Stimulated activated CD4-positive, alpha-beta T cell treated with anti-CD3 and anti-CD28 coated beads, Interleukin-4, amount 100 ng/mL, for 1 hour (primary cell): ENCODE data around the gene INPPL1.
"Not testable (repeated sequence)": the region's sequence is repeated elsewhere in the genome, so short reads cannot be mapped to it uniquely, and the experiment has no call there.

Experiments
- DNase-seq: peaks from one replicate; pipeline ENCODE4 v3.0.0-alpha.2; 2020

Gene INPPL1

DNA sequence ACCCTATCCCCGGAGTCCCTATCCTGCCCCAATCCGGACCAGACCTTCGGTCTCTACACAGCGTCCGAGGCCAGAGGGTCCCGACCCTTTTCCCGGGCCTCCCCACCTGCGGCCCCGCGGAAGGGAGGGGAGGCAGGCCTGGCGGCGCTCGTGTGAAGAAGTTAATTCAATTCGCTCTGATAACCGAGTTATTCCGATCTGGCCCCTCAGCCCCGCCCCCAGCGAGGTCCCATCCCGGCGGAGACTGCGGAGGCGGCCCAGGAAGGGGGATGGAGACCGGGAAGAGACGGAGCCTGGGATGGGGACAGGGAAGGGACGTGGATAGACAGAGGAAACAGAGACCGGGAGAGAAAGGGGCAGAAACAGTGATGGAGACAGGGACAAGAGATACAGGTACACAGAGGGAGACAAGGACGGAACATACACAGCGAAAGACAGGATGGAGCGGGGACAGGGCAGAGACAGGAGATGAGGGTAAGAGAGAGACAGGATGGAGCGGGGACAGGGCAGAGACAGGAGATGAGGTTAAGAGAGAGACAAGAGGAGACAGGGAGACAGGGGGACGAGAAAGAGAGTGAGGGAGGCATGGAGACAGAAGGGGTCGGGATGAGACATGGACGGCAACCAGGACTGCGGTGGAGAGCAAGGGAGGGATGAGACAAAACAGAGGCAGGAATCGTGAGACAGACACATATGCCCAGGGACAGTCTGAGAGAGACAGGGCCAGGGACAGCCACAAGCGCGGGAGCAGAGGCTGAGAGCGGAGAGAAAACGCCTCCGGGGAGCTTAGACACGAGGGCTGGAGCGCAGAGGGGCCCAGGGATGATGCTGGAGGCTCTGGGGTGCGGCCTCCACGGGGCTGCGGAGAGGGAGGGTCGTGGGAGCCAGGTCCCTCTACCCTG, 20.0 kb downstream of the INPPL1 start:
- DNase-seq = no peak

- no peak for DNase-seq
Measured at GRCh38 chr11:72245263-72245816, 20.8 kb downstream of the INPPL1 start.

- no peak for DNase-seq
Measured at GRCh38 chr11:72247584-72247983, 23.0 kb downstream of the INPPL1 start.

DNA sequence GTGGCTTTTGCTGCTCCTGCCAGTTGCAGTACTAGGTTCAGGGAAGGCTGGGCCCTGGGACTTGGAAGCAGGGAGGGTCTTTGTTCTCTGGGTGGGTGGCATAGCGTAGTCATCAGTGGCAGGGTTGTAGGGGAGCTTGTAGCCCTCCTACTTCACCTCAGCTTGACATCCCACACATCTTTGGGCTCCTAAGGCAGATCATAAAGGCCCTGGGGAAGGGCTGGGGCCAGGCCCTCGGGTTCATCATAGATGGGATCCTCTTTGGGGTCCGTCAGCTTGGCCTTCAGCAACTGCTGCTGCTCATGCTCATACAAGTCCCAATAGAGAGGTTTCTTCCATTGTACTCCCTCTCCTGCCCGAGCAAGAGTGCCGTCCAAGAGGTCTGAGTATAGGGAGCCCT, 25.4 kb downstream of the INPPL1 start:
- DNase-seq = no peak

DNA sequence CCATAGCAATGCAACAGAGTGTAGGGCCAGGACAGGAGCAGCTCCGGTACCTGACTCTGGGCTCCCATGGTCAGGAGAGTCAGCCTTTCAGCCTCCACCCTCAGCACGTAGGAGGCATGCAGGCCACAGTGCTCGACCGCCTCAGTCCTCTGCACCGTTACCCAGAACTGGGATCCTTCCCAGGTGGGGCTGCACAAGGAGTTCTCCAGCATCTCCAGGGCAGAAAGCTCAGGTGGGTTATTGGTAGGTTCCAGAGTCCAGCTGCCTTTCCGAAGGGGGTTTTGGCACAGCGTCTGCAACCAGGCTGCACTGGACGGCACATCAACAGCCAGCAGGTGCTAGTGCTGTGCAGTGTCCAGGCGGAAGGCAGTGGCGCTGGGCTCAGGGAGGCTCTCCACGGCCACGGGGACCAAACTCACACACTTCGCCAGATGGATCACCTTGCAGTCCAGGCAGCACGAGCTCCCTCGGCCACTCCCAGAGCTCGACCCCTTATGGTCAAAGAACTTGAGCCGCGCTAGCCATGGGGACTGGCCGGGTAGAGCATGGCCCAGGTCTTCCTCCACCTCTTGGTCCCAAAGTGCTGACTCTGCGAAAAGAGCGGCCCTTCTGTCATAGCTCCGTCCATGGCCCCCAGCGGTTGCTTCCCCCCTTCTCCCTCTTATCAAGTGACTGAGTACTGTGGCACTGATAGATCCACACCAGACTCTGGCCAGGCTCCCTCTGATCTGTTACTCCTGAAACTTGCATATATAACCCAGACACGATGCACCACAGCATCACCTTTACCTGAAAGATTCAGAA, 26.3 kb downstream of the INPPL1 start:
- DNase-seq = no peak

GRCh38 chr11:72251614-72252013, 27.0 kb downstream of the INPPL1 start:
- DNase-seq = no peak

- DNase-seq = no peak
Measured at GRCh38 chr11:72253392-72253791, 28.8 kb downstream of the INPPL1 start.

DNA sequence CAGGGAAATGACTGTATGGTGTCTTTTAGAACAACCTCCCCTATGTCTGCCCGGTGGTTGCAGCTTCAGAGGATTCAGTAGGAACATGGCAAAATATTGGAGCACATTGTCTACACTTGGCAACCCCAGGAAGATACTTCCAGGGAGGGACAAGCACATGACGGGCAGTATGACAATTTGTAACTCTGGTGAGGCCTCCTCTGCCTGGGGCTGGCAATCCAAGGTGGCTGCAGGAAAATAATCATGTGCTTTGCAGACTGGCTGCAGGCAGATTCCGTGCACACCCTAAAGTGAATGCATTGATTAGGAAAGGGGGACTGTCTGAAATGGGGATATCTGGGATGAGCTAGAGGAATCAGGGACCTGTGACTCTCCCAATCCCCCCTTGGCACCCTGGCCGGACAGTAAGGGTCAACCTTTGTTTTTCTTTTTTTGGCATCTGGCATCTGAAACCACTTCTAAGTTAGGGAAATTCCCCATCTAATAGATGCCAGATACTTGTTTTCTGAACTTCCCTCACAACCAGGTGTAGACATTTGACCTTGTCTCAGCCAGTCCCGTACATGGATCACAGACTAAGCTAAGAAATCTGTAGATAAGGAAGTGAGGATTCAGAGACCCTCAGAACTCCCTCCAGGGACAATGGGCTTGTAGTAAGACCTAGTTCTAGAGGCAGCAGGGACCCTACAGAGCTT, 29.9 kb downstream of the INPPL1 start:
- DNase-seq = no peak

DNA sequence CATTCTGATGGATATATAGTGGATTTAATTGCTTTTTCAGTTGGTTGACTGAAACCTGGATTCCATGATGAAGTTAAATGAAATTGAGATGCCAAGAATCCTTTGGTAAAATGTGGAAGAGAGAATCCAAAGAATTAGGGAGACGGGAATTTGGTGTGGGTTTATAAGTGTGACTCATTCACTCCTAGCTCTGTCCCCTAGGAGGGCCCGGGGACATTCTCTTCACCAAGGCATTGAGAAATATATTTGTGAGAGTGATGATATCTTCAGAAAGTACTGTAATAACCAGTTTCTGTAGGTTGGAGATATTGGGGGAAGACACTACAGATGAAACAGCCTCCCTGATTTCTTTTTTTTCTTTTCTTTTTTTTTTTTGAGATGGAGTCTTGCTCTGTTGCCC, 33.0 kb downstream of the INPPL1 start:
- DNase-seq = no peak

GRCh38 chr11:72259490-72259889, 34.9 kb downstream of the INPPL1 start:
- DNase-seq = no peak

GRCh38 chr11:72260574-72260973, 36.0 kb downstream of the INPPL1 start:
- DNase-seq = no peak

DNA sequence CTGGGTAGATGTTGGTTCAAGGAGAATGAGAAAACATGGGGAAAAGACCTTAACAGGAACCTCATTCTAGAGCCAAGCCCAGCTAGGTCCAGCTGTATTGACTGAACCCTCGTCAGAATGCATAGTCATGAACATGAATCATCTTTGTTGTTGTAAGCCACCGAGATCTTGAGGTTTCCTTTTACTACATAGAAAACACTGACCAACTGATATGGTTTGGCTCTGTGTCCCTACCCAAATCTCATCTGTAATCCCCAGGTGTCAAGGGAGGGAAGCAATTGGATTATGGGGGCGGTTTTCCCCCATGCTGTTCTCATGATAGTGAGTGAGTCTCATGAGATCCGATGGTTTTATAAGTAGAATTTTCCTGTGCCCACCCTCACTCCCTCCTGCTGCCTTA, 38.8 kb downstream of the INPPL1 start:
- DNase-seq = no peak

DNA sequence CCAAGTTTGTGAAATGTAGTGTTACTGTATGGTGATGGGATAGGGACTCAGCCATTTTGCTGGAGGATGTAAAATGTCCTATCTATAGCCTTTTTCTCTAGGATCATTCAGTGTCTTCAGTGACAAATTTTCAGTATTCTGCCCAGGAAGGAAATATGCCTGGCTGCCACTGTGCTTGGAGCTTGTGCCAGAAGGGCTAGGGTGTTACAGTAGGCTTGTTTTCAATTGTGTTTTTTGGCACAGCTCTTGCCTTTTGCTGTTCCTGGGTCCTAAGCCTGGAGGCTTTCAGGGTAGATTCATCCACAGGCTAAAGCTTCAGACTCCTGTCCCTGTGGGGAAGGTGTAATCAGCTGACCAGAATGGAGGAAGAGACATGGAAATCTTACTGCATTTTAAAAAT, 41.4 kb downstream of the INPPL1 start:
- no peak for DNase-seq

GRCh38 chr11:72266960-72267359, 42.4 kb downstream of the INPPL1 start:
- not testable (repeated sequence) for DNase-seq

- no peak for DNase-seq
Measured at GRCh38 chr11:72267956-72268617, 43.5 kb downstream of the INPPL1 start.

GRCh38 chr11:72271980-72272379, 47.4 kb downstream of the INPPL1 start:
- DNase-seq = no peak

GRCh38 chr11:72274435-72274834, 49.9 kb downstream of the INPPL1 start:
- DNase-seq = no peak

GRCh38 chr11:72278905-72279304, 54.3 kb downstream of the INPPL1 start:
- no peak for DNase-seq

DNA sequence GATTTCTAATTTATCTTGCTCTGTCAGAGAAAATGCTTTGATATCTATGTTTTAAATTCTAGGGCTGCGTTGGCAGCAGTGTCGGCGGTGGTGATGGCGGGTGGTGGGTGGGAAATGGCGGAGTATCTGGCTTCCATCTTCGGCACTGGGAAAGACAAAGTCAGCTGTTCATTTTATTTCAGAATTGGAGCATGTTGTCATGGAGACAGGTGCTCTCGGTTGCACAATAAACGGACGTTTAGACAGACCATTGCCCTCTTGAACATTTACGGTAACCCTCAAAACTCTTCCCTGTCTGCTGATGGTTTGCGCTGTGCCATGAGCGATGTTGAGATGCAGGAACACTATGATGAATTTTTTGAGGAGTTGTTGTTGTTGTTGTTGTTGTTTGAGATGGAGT, 55.5 kb downstream of the INPPL1 start:
- no peak for DNase-seq

- DNase-seq = no peak
Measured at GRCh38 chr11:72280726-72281315, 56.3 kb downstream of the INPPL1 start.

DNA sequence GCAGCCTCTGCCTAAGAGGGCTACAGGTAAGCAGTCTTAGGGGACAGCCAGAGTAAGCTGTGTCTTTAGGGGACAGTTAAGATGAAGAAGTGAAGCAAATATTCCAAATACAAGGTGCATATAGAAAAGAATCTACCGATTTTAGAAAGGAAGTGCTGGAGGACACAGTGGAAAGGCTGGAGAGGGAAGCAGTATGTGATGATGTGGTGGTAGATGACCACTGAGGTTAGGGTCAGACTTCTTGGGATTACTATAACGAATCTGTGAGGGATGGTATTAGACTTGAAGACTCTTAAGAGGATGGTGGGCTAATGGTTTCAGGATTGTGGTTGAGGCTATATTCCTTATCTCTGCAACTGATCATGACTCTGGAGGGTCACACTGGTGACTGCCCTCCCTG, 59.4 kb downstream of the INPPL1 start:
- no peak for DNase-seq

- DNase-seq = no peak
Measured at GRCh38 chr11:72287293-72287692, 62.7 kb downstream of the INPPL1 start.
